Trophoblast cell (in vitro differentiated cells and primary cell): ENCODE data around the gene UGGT2.
"Not testable (repeated sequence)": the region's sequence is repeated elsewhere in the genome, so short reads cannot be mapped to it uniquely, and the experiment has no call there.

Source experiments
- DNase-seq, 2 donors: peaks; one replicate each; pipeline ENCODE4 v3.0.0-alpha.2; 2016
- H2AFZ ChIP-seq: 2 replicates; pipeline ENCODE4 v1.6.1; 2013; ENCODE audit warnings: low read length, moderate library complexity, mild to moderate bottlenecking; ENCODE audit not compliant: insufficient read depth, poor library complexity
- H2AK5ac ChIP-seq: 2 replicates; pipeline ENCODE4 v1.6.1; 2013; ENCODE audit warnings: mild to moderate bottlenecking, low read length
- H2BK120ac ChIP-seq: 2 replicates; pipeline ENCODE4 v1.6.1; 2013; ENCODE audit warnings: low read length, mild to moderate bottlenecking, moderate library complexity; ENCODE audit not compliant: insufficient read depth, poor library complexity
- H2BK12ac ChIP-seq: 2 replicates; pipeline ENCODE4 v1.6.1; 2013; ENCODE audit warnings: mild to moderate bottlenecking, low read length, moderate library complexity
- H2BK5ac ChIP-seq: 2 replicates; pipeline ENCODE4 v1.6.1; 2013; ENCODE audit warnings: low read length, low read depth, moderate library complexity, mild to moderate bottlenecking; ENCODE audit not compliant: poor library complexity
- H3K14ac ChIP-seq: 2 replicates; pipeline ENCODE4 v1.6.1; 2013; ENCODE audit warnings: mild to moderate bottlenecking, low read length
- H3K18ac ChIP-seq: 2 replicates; pipeline ENCODE4 v1.6.1; 2013; ENCODE audit warnings: mild to moderate bottlenecking, low read length
- H3K23ac ChIP-seq: 2 replicates; pipeline ENCODE4 v1.6.1; 2013; ENCODE audit warnings: low read length
- H3K27ac ChIP-seq: 2 replicates; pipeline ENCODE4 v1.5.1; 2013; ENCODE audit warnings: low read depth, mild to moderate bottlenecking, inconsistent platforms, low read length, moderate library complexity
- H3K27me3 ChIP-seq: 2 replicates; pipeline ENCODE4 v1.6.1; 2013; ENCODE audit warnings: inconsistent platforms, mild to moderate bottlenecking, low read length, moderate library complexity; ENCODE audit not compliant: insufficient read depth
- H3K36me3 ChIP-seq, 2 experiments: 1 replicate in 1 of 2; 2 replicates in 1 of 2; pipeline ENCODE4 v1.6.1; 2013; ENCODE audit warnings: low read length in 2 of 2, mild to moderate bottlenecking in 2 of 2, moderate library complexity in 1 of 2; ENCODE audit not compliant: insufficient read depth in 2 of 2, control insufficient read depth in 1 of 2
- H3K4ac ChIP-seq: 2 replicates; pipeline ENCODE4 v1.6.1; 2013; ENCODE audit warnings: low read depth, mild to moderate bottlenecking, low read length, moderate library complexity
- H3K4me1 ChIP-seq, 2 experiments: 1 replicate in 1 of 2; 2 replicates in 1 of 2; pipeline ENCODE4 v1.6.1; 2013; ENCODE audit warnings: low read length in 2 of 2, mild to moderate bottlenecking in 2 of 2, moderate library complexity in 1 of 2; ENCODE audit not compliant: insufficient read depth in 2 of 2, control insufficient read depth in 1 of 2
- H3K4me2 ChIP-seq: 2 replicates; pipeline ENCODE4 v1.6.1; 2013; ENCODE audit warnings: inconsistent platforms, mild to moderate bottlenecking, low read length, moderate library complexity
- H3K4me3 ChIP-seq: 2 replicates; pipeline ENCODE4 v1.5.1; 2013; ENCODE audit warnings: mild to moderate bottlenecking, low read depth, low read length, inconsistent platforms
- H3K79me1 ChIP-seq: one replicate; pipeline ENCODE4 v1.6.1; 2013; ENCODE audit warnings: low read length
- H3K79me2 ChIP-seq: 2 replicates; pipeline ENCODE4 v1.6.1; 2013; ENCODE audit warnings: low read length, mild to moderate bottlenecking; ENCODE audit not compliant: control insufficient read depth, insufficient read depth, poor library complexity
- H3K9ac ChIP-seq: 2 replicates; pipeline ENCODE4 v1.6.1; 2013; ENCODE audit warnings: mild to moderate bottlenecking, low read length
- H3K9me3 ChIP-seq: 2 replicates; pipeline ENCODE4 v1.6.1; 2013; ENCODE audit warnings: low read depth, mild to moderate bottlenecking, control low read depth, inconsistent platforms, low read length; ENCODE audit not compliant: insufficient read depth
- H4K12ac ChIP-seq: 2 replicates; pipeline ENCODE4 v1.6.1; 2013; ENCODE audit warnings: low read depth, mild to moderate bottlenecking, low read length, moderate library complexity
- H4K8ac ChIP-seq: 2 replicates; pipeline ENCODE4 v1.6.1; 2013; ENCODE audit warnings: low read depth, mild to moderate bottlenecking, low read length, moderate library complexity
- H4K91ac ChIP-seq: one replicate; pipeline ENCODE4 v1.6.1; 2013; ENCODE audit warnings: low read depth, mild to moderate bottlenecking, low read length, moderate library complexity
- WGBS: extraction: QIAGEN DNeasy Blood & Tissue Kit; methylation state at CpG from one replicate; pipeline ENCODE4 v1.1.7; 2013; ENCODE audit warnings: missing lambda C conversion rate; ENCODE audit not compliant: insufficient read length, insufficient coverage; ENCODE audit errors: extremely low coverage; 5-methylcytosine and 5-hydroxymethylcytosine counted together

UGGT2 gene

GRCh38 chr13:95783747-95784146 is 269.5 kb downstream of the UGGT2 start:
- no peaks in the 10 kb centered on the region for H3K27me3 ChIP-seq
- H3K9me3 ChIP-seq: no peaks in the 10 kb centered on the region
- no peak overlapping the region for H4K8ac ChIP-seq
- no peak overlapping the region for H2AFZ ChIP-seq
- no peak overlapping the region for H2BK12ac ChIP-seq
- H4K12ac ChIP-seq: no peak overlapping the region
- H3K27ac ChIP-seq: peak overlapping the region; percentile 66
- peaks cover 5 to 8% of the 10 kb centered on the region in 2 experiments for H3K36me3 ChIP-seq
- H3K79me1 ChIP-seq: peaks cover 2% of the 10 kb centered on the region
- H3K18ac ChIP-seq: no peak overlapping the region
- H3K23ac ChIP-seq: no peak overlapping the region
- H2AK5ac ChIP-seq: no peak overlapping the region
- no CpG with 5 or more reads among the region's 5 CpGs for WGBS
- H3K14ac ChIP-seq: no peak overlapping the region
- no peak overlapping the region for H3K4me3 ChIP-seq
- H2BK5ac ChIP-seq: no peak overlapping the region
- H4K91ac ChIP-seq: peak overlapping the region; percentile 3
- H3K4ac ChIP-seq: no peak overlapping the region
- DNase-seq: no peak
- H3K9ac ChIP-seq: peak overlapping the region; percentile 54
- peaks cover 5 to 9% of the 10 kb centered on the region in 2 experiments for H3K4me1 ChIP-seq
- H3K4me2 ChIP-seq: no peak overlapping the region
- H2BK120ac ChIP-seq: no peak overlapping the region
- no peaks in the 10 kb centered on the region for H3K79me2 ChIP-seq

- not testable (repeated sequence) for H2AFZ ChIP-seq, H3K79me2 ChIP-seq, H3K23ac ChIP-seq, H2BK12ac ChIP-seq, H3K9ac ChIP-seq, H2BK5ac ChIP-seq, H3K4me3 ChIP-seq, H3K27me3 ChIP-seq, H3K18ac ChIP-seq, H3K27ac ChIP-seq, H3K9me3 ChIP-seq, H3K4me2 ChIP-seq, DNase-seq, H3K14ac ChIP-seq, H3K4me1 ChIP-seq, H3K79me1 ChIP-seq, H3K36me3 ChIP-seq, H4K12ac ChIP-seq, H2AK5ac ChIP-seq, H4K91ac ChIP-seq, H3K4ac ChIP-seq, H4K8ac ChIP-seq, H2BK120ac ChIP-seq
- WGBS: no CpG with 5 or more reads among the region's 1 CpG
Measured at GRCh38 chr13:95781940-95782339, 271.3 kb downstream of the UGGT2 start.

- no peak overlapping the region for H3K9ac ChIP-seq
- H3K79me2 ChIP-seq: no peaks in the 10 kb centered on the region
- H3K27me3 ChIP-seq: no peaks in the 10 kb centered on the region
- H3K9me3 ChIP-seq: no peaks in the 10 kb centered on the region
- H3K4me2 ChIP-seq: no peak overlapping the region
- H2BK5ac ChIP-seq: no peak overlapping the region
- no peak overlapping the region for H3K4ac ChIP-seq
- no peak overlapping the region for H2BK12ac ChIP-seq
- H3K27ac ChIP-seq: no peak overlapping the region
- no peak for DNase-seq
- no peak overlapping the region for H3K4me3 ChIP-seq
- no peak overlapping the region for H3K18ac ChIP-seq
- H4K8ac ChIP-seq: no peak overlapping the region
- no peak overlapping the region for H2AK5ac ChIP-seq
- H3K23ac ChIP-seq: no peak overlapping the region
- H4K91ac ChIP-seq: no peak overlapping the region
- H3K36me3 ChIP-seq: peaks cover 4% of the 10 kb centered on the region in 2 experiments
- peaks cover 5 to 9% of the 10 kb centered on the region in 2 experiments for H3K4me1 ChIP-seq
- no peak overlapping the region for H3K14ac ChIP-seq
- WGBS: no CpG with 5 or more reads among the region's 6 CpGs
- H2AFZ ChIP-seq: no peak overlapping the region
- no peak overlapping the region for H2BK120ac ChIP-seq
- peaks cover 2% of the 10 kb centered on the region for H3K79me1 ChIP-seq
- H4K12ac ChIP-seq: no peak overlapping the region
Measured at GRCh38 chr13:95781016-95781415, 272.2 kb downstream of the UGGT2 start.

GRCh38 chr13:95779522-95779921 is 273.7 kb downstream of the UGGT2 start:
- H3K27ac ChIP-seq: no peak overlapping the region
- H3K4me2 ChIP-seq: no peak overlapping the region
- H4K12ac ChIP-seq: no peak overlapping the region
- no peak overlapping the region for H4K8ac ChIP-seq
- H3K79me1 ChIP-seq: peaks cover 2% of the 10 kb centered on the region
- no peak overlapping the region for H3K23ac ChIP-seq
- H3K9me3 ChIP-seq: no peaks in the 10 kb centered on the region
- no peak overlapping the region for H2BK120ac ChIP-seq
- no peak overlapping the region for H3K14ac ChIP-seq
- no peak overlapping the region for H3K4me3 ChIP-seq
- H3K27me3 ChIP-seq: no peaks in the 10 kb centered on the region
- no peak overlapping the region for H2AFZ ChIP-seq
- H3K18ac ChIP-seq: no peak overlapping the region
- H3K9ac ChIP-seq: no peak overlapping the region
- no peak for DNase-seq
- no peak overlapping the region for H3K4ac ChIP-seq
- H3K4me1 ChIP-seq: peaks cover 5 to 7% of the 10 kb centered on the region in 2 experiments
- no peaks in the 10 kb centered on the region for H3K79me2 ChIP-seq
- no peak overlapping the region for H2AK5ac ChIP-seq
- H2BK5ac ChIP-seq: no peak overlapping the region
- peaks cover 4% of the 10 kb centered on the region in 2 experiments for H3K36me3 ChIP-seq
- WGBS: no CpG with 5 or more reads among the region's 1 CpG
- H4K91ac ChIP-seq: no peak overlapping the region
- no peak overlapping the region for H2BK12ac ChIP-seq
